Gastroesophageal sphincter (tissue), 3 donors: ENCODE measurements around the gene SLC7A10.

Experiments
- EP300 ChIP-seq: sonication (generic); formaldehyde crosslinking; IDR thresholded peaks from one replicate; pipeline ENCODE4 v1.6.1; 2017; ENCODE audit warnings: antibody characterized with exemption, mild to moderate bottlenecking
- TF ChIP-seq, protein P1 (sequence below), 4 experiments: fragments of 200-600 bp in 2 of 4; fragments of 450-650 bp in 2 of 4; sonication (generic) in 1 of 4; IDR thresholded peaks; one replicate each; pipeline ENCODE4 v1.5.1; 2017 to 2019; ENCODE audit warnings: antibody characterized with exemption in 4 of 4, mild to moderate bottlenecking in 2 of 4, moderate library complexity in 2 of 4

DNA sequence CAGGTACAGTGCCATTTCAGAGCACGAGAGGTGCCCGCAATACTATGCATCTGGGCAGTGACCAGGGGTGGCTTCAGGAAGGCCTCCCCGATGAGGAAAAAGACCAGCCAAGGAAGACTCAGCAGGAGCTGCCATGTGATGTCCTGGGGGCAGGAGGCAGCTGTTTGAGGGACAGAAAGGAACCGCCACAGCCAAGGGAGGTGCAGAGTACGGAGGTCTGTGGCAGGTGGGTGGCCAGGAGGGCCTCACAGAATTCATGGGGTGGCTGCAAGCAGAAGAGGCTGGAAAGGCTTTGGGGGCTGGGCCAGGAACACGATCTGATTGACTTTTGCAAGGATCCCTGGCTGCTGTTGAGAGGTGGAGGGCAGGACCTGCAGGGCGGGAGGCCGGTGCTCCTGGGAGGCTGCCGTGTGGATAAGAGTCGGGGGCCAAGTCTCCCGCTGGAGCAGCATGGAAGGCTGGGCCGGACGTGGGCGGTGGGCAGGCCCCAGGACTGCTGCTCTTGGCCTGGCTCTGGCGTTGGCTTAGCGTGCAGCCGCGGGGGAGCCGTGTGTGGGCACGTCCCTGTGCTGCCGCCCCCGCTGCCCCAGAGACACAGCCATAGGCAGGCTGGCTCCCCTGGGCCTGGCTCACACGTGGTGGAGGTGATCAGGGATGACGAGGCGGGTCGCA, 47.6 kb upstream of the SLC7A10 start:
- TF ChIP-seq, protein P1, sequence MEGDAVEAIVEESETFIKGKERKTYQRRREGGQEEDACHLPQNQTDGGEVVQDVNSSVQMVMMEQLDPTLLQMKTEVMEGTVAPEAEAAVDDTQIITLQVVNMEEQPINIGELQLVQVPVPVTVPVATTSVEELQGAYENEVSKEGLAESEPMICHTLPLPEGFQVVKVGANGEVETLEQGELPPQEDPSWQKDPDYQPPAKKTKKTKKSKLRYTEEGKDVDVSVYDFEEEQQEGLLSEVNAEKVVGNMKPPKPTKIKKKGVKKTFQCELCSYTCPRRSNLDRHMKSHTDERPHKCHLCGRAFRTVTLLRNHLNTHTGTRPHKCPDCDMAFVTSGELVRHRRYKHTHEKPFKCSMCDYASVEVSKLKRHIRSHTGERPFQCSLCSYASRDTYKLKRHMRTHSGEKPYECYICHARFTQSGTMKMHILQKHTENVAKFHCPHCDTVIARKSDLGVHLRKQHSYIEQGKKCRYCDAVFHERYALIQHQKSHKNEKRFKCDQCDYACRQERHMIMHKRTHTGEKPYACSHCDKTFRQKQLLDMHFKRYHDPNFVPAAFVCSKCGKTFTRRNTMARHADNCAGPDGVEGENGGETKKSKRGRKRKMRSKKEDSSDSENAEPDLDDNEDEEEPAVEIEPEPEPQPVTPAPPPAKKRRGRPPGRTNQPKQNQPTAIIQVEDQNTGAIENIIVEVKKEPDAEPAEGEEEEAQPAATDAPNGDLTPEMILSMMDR (IDR thresholded peaks at IDR 0.05) = no peak
- no peak for TF ChIP-seq EP300
